ENCODE results near the gene PSENEN.
"Not testable (repeated sequence)": the region's sequence is repeated elsewhere in the genome, so short reads cannot be mapped to it uniquely, and the experiment has no call there.

Gene PSENEN

GRCh38 chr19:35718345-35719041, 27.0 kb upstream of the PSENEN start:
- DNase-seq (ENCODE audit: low spot score) (no peak), FAIRE-seq (no peak)

DNA sequence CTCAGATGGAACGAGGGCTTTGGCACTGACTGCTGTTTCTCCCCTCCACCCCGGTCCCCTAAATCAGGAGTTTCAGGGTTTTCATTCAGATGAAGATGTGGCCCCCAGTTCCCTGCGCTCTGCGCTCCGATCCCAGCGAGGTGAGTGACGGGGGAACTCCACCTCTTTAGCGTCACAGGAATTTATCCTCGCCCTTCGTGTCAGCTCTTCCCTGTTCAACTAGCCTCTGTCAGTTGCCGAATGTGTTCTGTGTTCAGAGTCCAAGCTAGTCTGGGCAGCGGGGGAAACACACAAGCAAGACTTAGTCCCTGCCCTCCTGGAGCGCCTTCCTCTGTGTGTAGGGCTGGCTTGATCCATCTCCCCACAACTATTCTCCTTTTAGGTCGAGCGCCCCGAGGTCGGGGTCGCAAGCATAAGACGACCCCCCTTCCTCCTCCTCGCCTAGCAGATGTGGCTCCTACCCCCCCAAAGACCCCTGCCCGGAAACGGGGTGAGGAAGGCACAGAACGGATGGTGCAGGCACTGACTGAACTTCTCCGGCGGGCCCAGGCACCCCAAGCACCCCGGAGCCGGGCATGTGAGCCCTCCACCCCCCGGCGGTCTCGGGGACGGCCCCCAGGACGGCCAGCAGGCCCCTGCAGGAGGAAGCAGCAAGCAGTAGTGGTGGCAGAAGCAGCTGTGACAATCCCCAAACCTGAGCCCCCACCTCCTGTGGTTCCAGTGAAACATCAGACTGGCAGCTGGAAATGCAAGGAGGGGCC, 25.9 kb upstream of the PSENEN start:
- FAIRE-seq (no peak), DNase-seq (ENCODE audit: low spot score) (no peak)

- FAIRE-seq = no peak
- DNase-seq (ENCODE audit: low spot score) = no peak
These were observed 25.3 kb upstream of the PSENEN start for GRCh38 chr19:35720163-35720524.

DNA sequence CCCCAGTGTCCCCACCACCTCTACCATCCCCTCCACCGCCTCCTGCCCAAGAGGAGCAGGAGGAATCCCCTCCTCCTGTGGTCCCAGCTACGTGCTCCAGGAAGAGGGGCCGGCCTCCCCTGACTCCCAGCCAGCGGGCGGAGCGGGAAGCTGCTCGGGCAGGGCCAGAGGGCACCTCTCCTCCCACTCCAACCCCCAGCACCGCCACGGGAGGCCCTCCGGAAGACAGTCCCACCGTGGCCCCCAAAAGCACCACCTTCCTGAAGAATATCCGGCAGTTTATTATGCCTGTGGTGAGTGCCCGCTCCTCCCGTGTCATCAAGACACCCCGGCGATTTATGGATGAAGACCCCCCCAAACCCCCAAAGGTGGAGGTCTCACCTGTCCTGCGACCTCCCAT, 24.8 kb upstream of the PSENEN start:
- DNase-seq (ENCODE audit: low spot score) (no peak), FAIRE-seq (no peak)

- FAIRE-seq = no peak
These were observed 24.1 kb upstream of the PSENEN start for GRCh38 chr19:35721374-35721773.

DNA sequence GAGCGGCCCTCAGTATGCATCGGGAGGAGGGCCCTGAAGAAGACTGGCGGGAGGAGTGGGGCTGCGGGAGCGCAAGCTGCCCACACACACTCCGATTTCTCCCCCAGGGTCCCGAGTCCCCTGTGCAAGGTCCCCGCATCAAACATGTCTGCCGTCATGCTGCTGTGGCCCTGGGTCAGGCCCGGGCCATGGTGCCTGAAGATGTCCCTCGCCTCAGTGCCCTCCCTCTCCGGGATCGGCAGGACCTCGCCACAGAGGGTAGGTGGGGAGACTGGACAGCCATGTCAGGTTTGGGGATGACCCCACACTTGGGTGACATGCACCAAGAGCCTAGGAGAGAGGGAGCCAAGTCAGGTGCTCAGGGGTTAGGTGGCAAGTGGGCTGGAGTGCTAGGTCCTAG, 23.0 kb upstream of the PSENEN start:
- DNase-seq (ENCODE audit: low spot score) (no peak), FAIRE-seq (no peak)

More at GRCh38 chr19:35721374-35721773, 24.1 kb upstream of the PSENEN start:
- no peak for DNase-seq (ENCODE audit: low spot score)

GRCh38 chr19:35722897-35723296, 22.6 kb upstream of the PSENEN start:
- DNase-seq (ENCODE audit: low spot score) = no peak
- FAIRE-seq = no peak

DNA sequence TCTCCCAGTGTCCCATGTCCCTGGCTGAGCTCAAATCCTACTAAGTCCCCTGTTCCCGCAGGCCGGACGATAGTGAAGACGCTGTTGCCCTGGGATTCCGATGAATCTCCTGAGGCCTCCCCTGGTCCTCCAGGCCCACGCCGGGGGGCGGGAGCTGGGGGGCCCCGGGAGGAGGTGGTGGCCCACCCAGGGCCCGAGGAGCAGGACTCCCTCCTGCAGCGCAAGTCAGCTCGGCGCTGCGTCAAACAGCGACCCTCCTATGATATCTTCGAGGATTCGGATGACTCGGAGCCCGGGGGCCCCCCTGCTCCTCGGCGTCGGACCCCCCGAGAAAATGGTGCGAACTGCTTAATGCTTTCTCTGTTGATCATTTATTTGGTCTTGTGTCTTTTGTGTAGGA, 21.8 kb upstream of the PSENEN start:
- FAIRE-seq = no peak
- DNase-seq (ENCODE audit: low spot score) = no peak

GRCh38 chr19:35724132-35724531, 21.3 kb upstream of the PSENEN start:
- not testable (repeated sequence) for FAIRE-seq; DNase-seq (ENCODE audit: low spot score)

- no peak for FAIRE-seq
- no peak for DNase-seq (ENCODE audit: low spot score)
These were observed 20.9 kb upstream of the PSENEN start for GRCh38 chr19:35724560-35724959.

GRCh38 chr19:35725216-35725861, 20.1 kb upstream of the PSENEN start:
- DNase-seq (ENCODE audit: low spot score) (no peak), FAIRE-seq (no peak)

DNA sequence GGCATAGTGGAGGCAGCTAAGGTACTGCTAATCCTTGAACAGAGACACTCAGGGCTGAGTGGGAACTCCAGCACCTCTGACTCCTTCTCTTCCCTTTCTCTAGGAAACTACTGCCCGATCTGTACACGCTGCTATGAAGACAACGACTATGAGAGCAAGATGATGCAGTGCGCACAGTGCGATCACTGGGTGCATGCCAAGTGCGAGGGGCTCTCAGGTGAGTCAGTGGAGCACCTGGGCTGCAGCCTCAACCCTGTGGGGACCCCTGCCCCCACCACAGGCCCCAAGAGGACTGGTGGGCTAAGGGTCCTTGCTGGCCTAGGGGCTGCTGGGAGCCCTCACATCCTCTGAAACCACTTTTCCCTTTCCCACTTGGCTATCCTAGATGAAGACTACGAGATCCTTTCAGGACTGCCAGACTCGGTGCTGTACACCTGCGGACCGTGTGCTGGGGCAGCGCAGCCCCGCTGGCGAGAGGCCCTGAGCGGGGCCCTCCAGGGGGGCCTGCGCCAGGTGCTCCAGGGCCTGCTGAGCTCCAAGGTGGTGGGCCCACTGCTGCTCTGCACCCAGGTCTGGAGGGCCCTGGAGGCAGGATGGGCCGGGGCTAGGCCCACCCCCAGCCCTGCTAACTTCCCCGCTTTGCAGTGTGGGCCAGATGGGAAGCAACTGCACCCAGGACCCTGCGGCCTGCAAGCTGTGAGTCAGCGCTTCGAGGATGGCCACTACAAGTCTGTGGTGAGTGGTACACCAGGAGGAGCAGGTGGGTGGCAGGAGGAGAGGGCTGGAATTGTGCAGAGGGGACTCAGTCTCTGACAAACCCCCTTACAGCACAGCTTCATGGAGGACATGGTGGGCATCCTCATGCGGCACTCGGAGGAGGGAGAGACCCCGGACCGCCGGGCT, 18.1 kb upstream of the PSENEN start:
- FAIRE-seq = no peak
- DNase-seq (ENCODE audit: low spot score) = no peak

- DNase-seq (ENCODE audit: low spot score) (no peak), FAIRE-seq (no peak)
These were observed 17.3 kb upstream of the PSENEN start for GRCh38 chr19:35727956-35728706.

DNA sequence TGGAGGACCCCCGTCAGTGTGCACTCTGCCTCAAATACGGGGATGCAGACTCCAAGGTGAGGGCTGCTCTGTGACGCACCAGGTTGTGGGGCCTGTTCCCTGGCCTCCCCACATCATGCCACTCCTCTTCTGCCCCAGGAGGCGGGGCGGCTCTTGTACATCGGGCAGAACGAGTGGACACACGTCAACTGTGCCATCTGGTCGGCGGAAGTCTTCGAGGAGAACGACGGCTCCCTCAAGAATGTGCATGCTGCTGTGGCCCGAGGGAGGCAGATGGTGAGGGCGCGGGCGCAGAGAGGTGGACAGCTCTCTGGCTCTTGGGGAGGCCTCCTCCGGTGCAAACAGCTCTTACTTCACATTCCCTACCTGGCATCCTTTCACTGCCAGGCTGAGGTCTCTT, 16.4 kb upstream of the PSENEN start:
- DNase-seq (ENCODE audit: low spot score) (no peak), FAIRE-seq (no peak)

DNA sequence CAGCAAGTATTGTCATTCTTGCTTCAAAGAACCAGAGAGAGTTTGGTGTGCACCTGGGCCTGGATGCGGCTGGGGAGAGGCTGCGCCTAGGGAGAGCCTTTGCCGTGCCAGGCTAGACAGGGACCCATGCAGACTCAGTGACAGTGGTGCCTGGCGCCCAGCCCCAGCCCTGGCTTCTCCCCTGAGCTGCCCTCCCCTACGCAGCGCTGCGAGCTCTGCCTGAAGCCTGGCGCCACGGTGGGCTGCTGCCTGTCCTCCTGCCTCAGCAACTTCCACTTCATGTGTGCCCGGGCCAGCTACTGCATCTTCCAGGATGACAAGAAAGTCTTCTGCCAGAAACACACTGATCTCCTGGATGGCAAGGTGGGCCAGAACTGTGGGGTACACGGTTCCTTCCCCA, 15.7 kb upstream of the PSENEN start:
- DNase-seq (ENCODE audit: low spot score) (no peak), FAIRE-seq (no peak)

GRCh38 chr19:35730326-35730725, 15.1 kb upstream of the PSENEN start:
- FAIRE-seq (no peak), DNase-seq (ENCODE audit: low spot score) (no peak)

- FAIRE-seq (no peak), DNase-seq (ENCODE audit: low spot score) (no peak)
These were observed 14.1 kb upstream of the PSENEN start for GRCh38 chr19:35731353-35731752.

GRCh38 chr19:35731779-35732405, 13.6 kb upstream of the PSENEN start:
- FAIRE-seq = no peak
- DNase-seq (ENCODE audit: low spot score) = no peak

DNA sequence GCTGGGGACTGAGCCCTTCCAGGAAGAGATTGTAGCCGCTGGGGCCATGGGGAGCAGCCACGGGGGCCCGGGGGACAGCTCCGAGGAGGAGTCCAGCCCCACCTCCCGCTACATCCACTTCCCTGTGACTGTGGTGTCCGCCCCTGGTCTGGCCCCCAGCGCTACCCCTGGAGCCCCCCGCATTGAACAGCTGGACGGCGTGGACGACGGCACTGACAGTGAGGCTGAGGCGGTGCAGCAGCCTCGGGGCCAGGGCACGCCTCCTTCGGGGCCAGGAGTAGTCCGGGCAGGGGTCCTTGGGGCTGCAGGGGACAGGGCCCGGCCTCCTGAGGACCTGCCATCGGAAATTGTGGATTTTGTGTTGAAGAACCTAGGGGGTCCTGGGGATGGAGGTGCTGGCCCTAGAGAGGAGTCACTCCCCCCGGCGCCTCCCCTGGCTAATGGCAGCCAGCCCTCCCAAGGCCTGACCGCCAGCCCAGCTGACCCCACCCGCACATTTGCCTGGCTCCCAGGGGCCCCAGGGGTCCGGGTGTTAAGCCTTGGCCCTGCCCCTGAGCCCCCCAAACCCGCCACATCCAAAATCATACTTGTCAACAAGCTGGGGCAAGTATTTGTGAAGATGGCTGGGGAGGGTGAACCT, 12.8 kb upstream of the PSENEN start:
- no peak for FAIRE-seq
- DNase-seq (ENCODE audit: low spot score) = no peak
